Effector CD4-positive, alpha-beta T cell (primary cell): ENCODE results near the gene TMEM259.
A peak's percentile ranks its signal among the peaks of the same experiment; 100 is the strongest.
"Not testable (repeated sequence)": the region's sequence is repeated elsewhere in the genome, so short reads cannot be mapped to it uniquely, and the experiment has no call there.

ENCODE experiments used
- DNase-seq: peaks from one replicate; pipeline ENCODE4 v3.0.0-alpha.2; 2020

Gene TMEM259

GRCh38 chr19:1038978-1039645 is 18.2 kb upstream of the TMEM259 start:
- DNase-seq: no peak

GRCh38 chr19:1037621-1038064 is 16.7 kb upstream of the TMEM259 start:
- DNase-seq: no peak

GRCh38 chr19:1035998-1036621 is 15.2 kb upstream of the TMEM259 start:
- no peak for DNase-seq

GRCh38 chr19:1032264-1032867 is 11.4 kb upstream of the TMEM259 start:
- no peak for DNase-seq

GRCh38 chr19:1028062-1028926 is 7.4 kb upstream of the TMEM259 start:
- DNase-seq: peak; percentile 43

GRCh38 chr19:1027650-1028061 is 6.7 kb upstream of the TMEM259 start:
- no peak for DNase-seq

- DNase-seq: no peak
Measured at GRCh38 chr19:1026783-1027649, 6.1 kb upstream of the TMEM259 start.

GRCh38 chr19:1025960-1026782 is 5.2 kb upstream of the TMEM259 start, which contains the start of gene CNN2:
TSS of gene CNN2 (plus strand) at chr19:1026608. CDS start at chr19:1026662, 54 bp downstream.
- DNase-seq: peak; percentile 55

GRCh38 chr19:1025080-1025479 is 4.2 kb upstream of the TMEM259 start:
- not testable (repeated sequence) for DNase-seq

- DNase-seq: not testable (repeated sequence)
Measured at GRCh38 chr19:1023883-1024188, 2.9 kb upstream of the TMEM259 start.

- DNase-seq: no peak
Measured at GRCh38 chr19:1019980-1020867, 699 bp downstream of the TMEM259 start.

- no peak for DNase-seq
Measured at GRCh38 chr19:1019616-1019961, 1.3 kb downstream of the TMEM259 start.

GRCh38 chr19:1018932-1019615 is 1.8 kb downstream of the TMEM259 start:
- DNase-seq: no peak

- no peak for DNase-seq
Measured at GRCh38 chr19:1018393-1018792, 2.5 kb downstream of the TMEM259 start.

GRCh38 chr19:1017906-1018305 is 3.0 kb downstream of the TMEM259 start:
- no peak for DNase-seq

GRCh38 chr19:1017115-1017905 is 3.6 kb downstream of the TMEM259 start:
- DNase-seq: no peak

- DNase-seq: no peak
Measured at GRCh38 chr19:1016647-1017114, 4.2 kb downstream of the TMEM259 start.

- no peak for DNase-seq
Measured at GRCh38 chr19:1015782-1016646, 4.9 kb downstream of the TMEM259 start.
